Measurements from ENCODE around the gene VAV2.

GRCh38 chr9:133725886-133726285 lies 266.2 kb downstream of the VAV2 start:
- TF ChIP-seq POLR2A (IDR thresholded peaks at IDR 0.05) (no peak), CTCF (IDR thresholded peaks at IDR 0.05) (no peak)
